A549 (cell line): Measurements from ENCODE around the gene OR8H3. TPM values are rescaled to one million over a fixed set of nuclear protein-coding genes. Genes with fewer than 3 reads are reported as not detected.

Experiments used
- ATAC-seq, 2 experiments: fragments of 200-7000 bp in 1 of 2; fragments of >200 bp in 1 of 2; cut with Nextera tagmentation in 1 of 2; cut with Tn5 transposase in 1 of 2; 3 replicates each; pipeline versions ENCODE4 v1.8.0 to v1.9.1; 2018 to 2020; ENCODE audit warnings: mild to moderate bottlenecking in 1 of 2, moderate library complexity in 1 of 2
- CTCF ChIA-PET: fragments of 300-600 bp; sonication (Branson Sonifier 250); formaldehyde crosslinking; extraction: SDS; loops from one replicate; lab custom pipeline; 2021; ENCODE audit warnings: antibody characterized with exemption, inconsistent platforms; lab: Yijun Ruan, JAX
- POLR2A ChIA-PET: fragments of 350-600 bp; formaldehyde crosslinking; extraction: SDS; loops from one replicate; lab custom pipeline; 2021; ENCODE audit warnings: antibody characterized with exemption, inconsistent platforms; lab: Yijun Ruan, JAX
- DNase-seq, 2 experiments: peaks; one replicate each; pipeline versions ENCODE4 v3.0.0 to v3.0.0-alpha.2; 2011 to 2016; ENCODE audit warnings: low read depth in 1 of 2, low spot score in 1 of 2
- FAIRE-seq: peaks from 2 replicates; lab custom pipeline; 2011; peaks lifted over from hg19 to GRCh38; lab: Jason Lieb, UNC
- H3K27ac ChIP-seq, 2 experiments: fragments of >200 bp; sonication (Bioruptor Twin); formaldehyde crosslinking; 3 replicates each; pipeline ENCODE4 v1.5.1; 2016 to 2017
- H3K4me1 ChIP-seq: fragments of >200 bp; sonication (Bioruptor Twin); formaldehyde crosslinking; 3 replicates; pipeline ENCODE4 v1.6.1; 2016
- H3K4me2 ChIP-seq: fragments of >200 bp; sonication (Bioruptor Twin); formaldehyde crosslinking; 3 replicates; pipeline ENCODE4 v1.6.1; 2016
- H3K4me3 ChIP-seq: fragments of >200 bp; sonication (Bioruptor Twin); formaldehyde crosslinking; 3 replicates; pipeline ENCODE4 v1.5.1; 2016
- H3K9me3 ChIP-seq: fragments of >200 bp; sonication (Bioruptor Twin); formaldehyde crosslinking; 3 replicates; pipeline ENCODE4 v1.6.1; 2016
- ELK1 ChIP-seq: fragments of 150-350 bp; IDR thresholded peaks from 2 replicates; pipeline ENCODE4 v1.6.1; 2014; ENCODE audit warnings: low read depth, mild to moderate bottlenecking, low read length
- MAFK ChIP-seq: fragments of 450-650 bp; IDR thresholded peaks from 2 replicates; pipeline ENCODE4 v1.6.1; 2014; ENCODE audit not compliant: partially characterized antibody
- WGBS: methylation state at CpG from one replicate; pipeline ENCODE4 v1.1.6; 2017; ENCODE audit errors: missing lambda C conversion rate; 5-methylcytosine and 5-hydroxymethylcytosine counted together
- polyA plus RNA-seq, 4 experiments: library from polyadenylated mRNA; depleted of rRNA in 3 of 4; stranded (reverse); fragments of >200 nt; fragmentation: RNase III in 1 of 4; extraction: RNeasy Plus Mini Kit Qiagen cat#74134 plus additional on column Dnase treatment in 1 of 4; gene quantifications; 2 replicates in 3 of 4; 3 replicates in 1 of 4; pipeline ENCODE4 v1.2.3, GENCODE V29; 2011 to 2017
- small RNA-seq, 6 experiments: library from RNA; depleted of rRNA; stranded (forward); fragments of <200 nt; gene quantifications; one replicate each; pipeline ENCODE3, GENCODE V24; 2012

The OR8H3 gene
- polyA plus RNA-seq, 2 of the 4 experiments (the other 2 are of a cell fraction), result not detected

- ChIA-PET POLR2A (no interaction called here), CTCF (no interaction called here)
- Histone ChIP-seq H3K4me3 (no peak overlapping the region), H3K4me2 (no peak overlapping the region), H3K9me3 (no peaks in the 10 kb centered on the region), H3K4me1 (no peaks in the 10 kb centered on the region), H3K27ac (no peak overlapping the region)
- no peak for DNase-seq
- TF ChIP-seq ELK1 (no peak), MAFK (peak; percentile 77)
- FAIRE-seq, result no peak
- 2% methylated on average over 3 of the region's 3 CpGs for WGBS
- ATAC-seq, result no peak
Measured at GRCh38 chr11:56172256-56172830, 50.2 kb downstream of the OR8H3 start.

Small RNAs within 50 kb of the gene (small RNA-seq; reads per million reads assigned to genes)
- 0 reads per million in 6 experiments for gene OR8I4P

Other genes starting within 250 kb of the OR8H3 start
- not detected in 2 replicates for gene TRIM51, start 239.1 kb upstream of the OR8H3 start, polyA plus RNA-seq (2011; rRNA removed)
- not detected in 3 replicates for gene TRIM51, start 239.1 kb upstream of the OR8H3 start, polyA plus RNA-seq (2017; fragmentation: RNase III; extraction: RNeasy Plus Mini Kit Qiagen cat#74134 plus additional on column Dnase treatment)
- gene OR5W2, start 207.8 kb upstream of the OR8H3 start, polyA plus RNA-seq (2011; rRNA removed), result not detected in 2 replicates
- gene OR5W2, start 207.8 kb upstream of the OR8H3 start, polyA plus RNA-seq (2017; fragmentation: RNase III; extraction: RNeasy Plus Mini Kit Qiagen cat#74134 plus additional on column Dnase treatment), result not detected in 3 replicates
- not detected in 2 replicates for gene OR5I1, start 186.0 kb upstream of the OR8H3 start, polyA plus RNA-seq (2011; rRNA removed)
- gene OR5I1, start 186.0 kb upstream of the OR8H3 start, polyA plus RNA-seq (2017; fragmentation: RNase III; extraction: RNeasy Plus Mini Kit Qiagen cat#74134 plus additional on column Dnase treatment), result not detected in 3 replicates
- gene OR10AG1, start 152.4 kb upstream of the OR8H3 start, polyA plus RNA-seq (2011; rRNA removed), result not detected in 2 replicates
- gene OR10AG1, start 152.4 kb upstream of the OR8H3 start, polyA plus RNA-seq (2017; fragmentation: RNase III; extraction: RNeasy Plus Mini Kit Qiagen cat#74134 plus additional on column Dnase treatment), result not detected in 3 replicates
- gene OR5F1, start 127.7 kb upstream of the OR8H3 start, polyA plus RNA-seq (2011; rRNA removed), result not detected in 2 replicates
- not detected in 3 replicates for gene OR5F1, start 127.7 kb upstream of the OR8H3 start, polyA plus RNA-seq (2017; fragmentation: RNase III; extraction: RNeasy Plus Mini Kit Qiagen cat#74134 plus additional on column Dnase treatment)
- gene OR5AS1, start 94.7 kb upstream of the OR8H3 start, polyA plus RNA-seq (2011; rRNA removed), result not detected in 2 replicates
- gene OR5AS1, start 94.7 kb upstream of the OR8H3 start, polyA plus RNA-seq (2017; fragmentation: RNase III; extraction: RNeasy Plus Mini Kit Qiagen cat#74134 plus additional on column Dnase treatment), result not detected in 3 replicates
- not detected in 2 replicates for gene OR8I2, start 29.1 kb upstream of the OR8H3 start, polyA plus RNA-seq (2011; rRNA removed)
- gene OR8I2, start 29.1 kb upstream of the OR8H3 start, polyA plus RNA-seq (2017; fragmentation: RNase III; extraction: RNeasy Plus Mini Kit Qiagen cat#74134 plus additional on column Dnase treatment), result not detected in 3 replicates
- not detected in 2 replicates for gene OR8H2, start 18.7 kb upstream of the OR8H3 start, polyA plus RNA-seq (2011; rRNA removed)
- not detected in 3 replicates for gene OR8H2, start 18.7 kb upstream of the OR8H3 start, polyA plus RNA-seq (2017; fragmentation: RNase III; extraction: RNeasy Plus Mini Kit Qiagen cat#74134 plus additional on column Dnase treatment)
- not detected in 2 replicates for gene OR8J3, start 17.8 kb downstream of the OR8H3 start, polyA plus RNA-seq (2011; rRNA removed)
- not detected in 3 replicates for gene OR8J3, start 17.8 kb downstream of the OR8H3 start, polyA plus RNA-seq (2017; fragmentation: RNase III; extraction: RNeasy Plus Mini Kit Qiagen cat#74134 plus additional on column Dnase treatment)
- gene OR8K5, start 37.9 kb downstream of the OR8H3 start, polyA plus RNA-seq (2011; rRNA removed), result not detected in 2 replicates
- gene OR8K5, start 37.9 kb downstream of the OR8H3 start, polyA plus RNA-seq (2017; fragmentation: RNase III; extraction: RNeasy Plus Mini Kit Qiagen cat#74134 plus additional on column Dnase treatment), result not detected in 3 replicates
- not detected in 2 replicates for gene OR5J2, start 54.2 kb downstream of the OR8H3 start, polyA plus RNA-seq (2011; rRNA removed)
- not detected in 3 replicates for gene OR5J2, start 54.2 kb downstream of the OR8H3 start, polyA plus RNA-seq (2017; fragmentation: RNase III; extraction: RNeasy Plus Mini Kit Qiagen cat#74134 plus additional on column Dnase treatment)
- gene OR5T2, start 111.9 kb downstream of the OR8H3 start, polyA plus RNA-seq (2011; rRNA removed), result not detected in 2 replicates
- not detected in 3 replicates for gene OR5T2, start 111.9 kb downstream of the OR8H3 start, polyA plus RNA-seq (2017; fragmentation: RNase III; extraction: RNeasy Plus Mini Kit Qiagen cat#74134 plus additional on column Dnase treatment)
- gene OR5T3, start 129.9 kb downstream of the OR8H3 start, polyA plus RNA-seq (2011; rRNA removed), result not detected in 2 replicates
- gene OR5T3, start 129.9 kb downstream of the OR8H3 start, polyA plus RNA-seq (2017; fragmentation: RNase III; extraction: RNeasy Plus Mini Kit Qiagen cat#74134 plus additional on column Dnase treatment), result not detected in 3 replicates
- gene OR5T1, start 151.8 kb downstream of the OR8H3 start, polyA plus RNA-seq (2011; rRNA removed), result not detected in 2 replicates
- gene OR5T1, start 151.8 kb downstream of the OR8H3 start, polyA plus RNA-seq (2017; fragmentation: RNase III; extraction: RNeasy Plus Mini Kit Qiagen cat#74134 plus additional on column Dnase treatment), result not detected in 3 replicates
- not detected in 2 replicates for gene OR8H1, start 169.9 kb downstream of the OR8H3 start, polyA plus RNA-seq (2011; rRNA removed)
- gene OR8H1, start 169.9 kb downstream of the OR8H3 start, polyA plus RNA-seq (2017; fragmentation: RNase III; extraction: RNeasy Plus Mini Kit Qiagen cat#74134 plus additional on column Dnase treatment), result not detected in 3 replicates
- not detected in 2 replicates for gene OR8K3, start 192.8 kb downstream of the OR8H3 start, polyA plus RNA-seq (2011; rRNA removed)
- gene OR8K3, start 192.8 kb downstream of the OR8H3 start, polyA plus RNA-seq (2017; fragmentation: RNase III; extraction: RNeasy Plus Mini Kit Qiagen cat#74134 plus additional on column Dnase treatment), result not detected in 3 replicates
- not detected in 2 replicates for gene OR8K1, start 223.7 kb downstream of the OR8H3 start, polyA plus RNA-seq (2011; rRNA removed)
- not detected in 3 replicates for gene OR8K1, start 223.7 kb downstream of the OR8H3 start, polyA plus RNA-seq (2017; fragmentation: RNase III; extraction: RNeasy Plus Mini Kit Qiagen cat#74134 plus additional on column Dnase treatment)
- gene OR8J1, start 231.9 kb downstream of the OR8H3 start, polyA plus RNA-seq (2011; rRNA removed), result not detected in 2 replicates
- gene OR8J1, start 231.9 kb downstream of the OR8H3 start, polyA plus RNA-seq (2017; fragmentation: RNase III; extraction: RNeasy Plus Mini Kit Qiagen cat#74134 plus additional on column Dnase treatment), result not detected in 3 replicates